HG03565 (cell line): ENCODE data around the gene ZNF473.

ENCODE experiments used
- ATAC-seq: cut with Tn5 transposase; IDR thresholded peaks from one replicate; pipeline ENCODE4 v1.9.1; 2021; ENCODE audit warnings: mild to moderate bottlenecking, moderate library complexity; ENCODE audit not compliant: unreplicated experiment

Gene ZNF473

GRCh38 chr19:50025794-50026549 lies at the start of gene ZNF473:
Gene ZNF473 (plus strand): TSS chr19:50026005. CDS start chr19:50031083, 5,078 bp downstream.
- peak; percentile 51 for ATAC-seq

DNA sequence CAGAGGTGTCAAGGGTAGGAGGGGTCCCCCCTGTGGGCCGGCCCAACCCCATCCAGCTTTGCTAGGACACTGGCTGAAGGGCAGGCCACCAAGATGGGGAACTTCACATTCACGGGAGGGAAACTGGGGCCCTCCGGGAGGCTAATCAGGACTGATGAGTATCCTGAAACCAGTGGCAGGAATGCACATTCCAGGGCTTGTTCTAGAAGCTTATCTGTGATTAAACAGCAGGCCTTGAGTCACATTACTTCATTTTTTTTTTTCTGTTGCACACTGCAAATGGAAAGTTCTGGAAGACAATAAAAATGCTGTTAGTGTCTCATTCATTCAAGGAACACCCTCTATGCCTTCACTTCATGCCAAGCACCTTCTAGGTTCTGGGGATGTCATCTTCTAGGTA lies 49.3 kb upstream of the ZNF473 start:
- ATAC-seq: no peak

DNA sequence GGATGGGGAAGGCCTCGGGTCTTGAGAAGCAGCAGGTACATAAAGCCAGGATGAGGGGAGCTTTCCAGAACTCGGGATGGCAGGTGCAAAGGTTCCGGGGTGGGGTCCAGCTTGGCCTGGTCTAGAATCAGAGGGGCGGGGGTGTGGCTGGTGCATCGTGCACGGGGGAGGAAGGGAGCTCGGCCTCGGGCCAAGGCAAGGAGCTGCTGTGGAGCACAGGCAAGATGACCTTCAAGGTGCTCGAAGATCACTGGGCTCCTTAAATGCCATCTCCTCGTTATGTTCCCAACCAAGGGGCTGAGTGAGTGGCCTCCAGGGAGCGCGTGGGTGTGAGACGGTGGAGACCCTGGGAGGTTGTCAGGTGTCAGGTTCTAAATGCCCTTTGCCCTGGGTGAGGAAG lies 48.7 kb upstream of the ZNF473 start:
- ATAC-seq: no peak

DNA sequence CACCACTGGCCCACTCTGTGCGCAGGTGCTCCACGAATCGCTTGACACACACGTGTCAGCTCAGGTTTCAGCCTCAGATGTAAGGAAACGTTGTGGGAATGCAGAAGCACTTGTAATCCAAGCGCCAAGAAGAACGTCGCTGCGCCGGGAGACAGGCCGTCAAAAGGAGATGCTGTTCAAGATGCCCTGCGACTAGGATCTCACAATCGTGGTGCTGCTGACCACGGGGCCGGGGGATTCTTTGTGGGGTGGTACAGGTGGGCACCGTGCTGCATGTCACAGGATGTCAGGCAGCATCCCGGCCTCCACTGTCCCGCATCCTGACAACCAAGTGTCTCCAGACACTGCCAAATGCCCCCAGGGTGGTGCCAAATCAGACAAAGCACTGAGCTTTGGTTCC lies 47.9 kb upstream of the ZNF473 start:
- ATAC-seq: no peak

DNA sequence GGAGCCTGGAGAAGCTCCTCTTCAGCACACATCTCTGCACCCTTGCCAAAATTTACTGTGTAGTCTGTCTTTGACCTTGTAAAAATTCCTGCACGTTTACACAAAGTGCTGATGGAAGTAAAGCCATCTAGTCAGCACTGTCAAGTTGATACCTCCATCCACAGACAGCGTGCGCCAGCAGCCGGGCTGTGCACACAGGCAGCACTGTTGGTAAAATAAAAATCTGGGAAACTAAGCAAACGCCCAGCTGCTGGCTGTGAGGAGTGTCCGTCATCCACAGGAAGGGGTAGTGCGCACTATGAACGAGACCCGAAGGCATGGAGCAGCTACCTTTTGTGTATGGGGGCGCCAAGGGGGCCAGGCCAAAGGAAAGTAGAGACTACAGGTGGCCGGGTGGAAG lies 47.5 kb upstream of the ZNF473 start:
- no peak for ATAC-seq

- ATAC-seq: no peak
Observed at GRCh38 chr19:49981603-49982593, 43.9 kb upstream of the ZNF473 start.

DNA sequence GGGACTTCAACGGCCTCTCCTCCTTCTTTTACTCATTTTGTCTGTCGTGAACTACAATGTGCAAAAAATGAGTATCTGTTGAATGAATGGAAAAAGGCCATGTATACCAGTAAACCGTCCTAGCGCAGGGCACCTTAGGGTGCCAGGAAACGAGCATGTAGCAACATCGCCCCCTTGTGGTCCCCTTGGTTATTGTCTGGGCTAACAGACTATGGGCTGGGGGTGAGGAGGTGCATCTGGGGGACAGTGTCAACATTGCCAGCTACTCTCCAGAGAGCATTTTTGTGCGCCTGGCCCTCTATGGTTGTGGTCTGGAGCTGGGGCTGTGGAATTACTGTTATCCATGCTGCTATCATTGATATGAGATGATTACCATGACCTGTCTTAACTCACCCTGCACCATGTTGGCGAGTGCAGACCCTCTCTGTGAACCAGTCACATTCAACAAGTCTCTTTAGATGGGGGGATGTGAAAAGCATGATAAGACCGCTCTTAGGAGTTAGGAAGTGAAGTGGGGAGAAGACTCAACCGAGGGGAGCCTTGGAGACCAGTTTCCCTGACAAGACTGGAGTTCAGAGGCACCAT lies 42.1 kb upstream of the ZNF473 start:
- ATAC-seq: no peak

GRCh38 chr19:49984491-49984890 lies 41.3 kb upstream of the ZNF473 start:
- ATAC-seq: no peak

GRCh38 chr19:49985871-49986270 lies 39.9 kb upstream of the ZNF473 start:
- ATAC-seq: no peak

- no peak for ATAC-seq
Observed at GRCh38 chr19:49986354-49986753, 39.5 kb upstream of the ZNF473 start.

DNA sequence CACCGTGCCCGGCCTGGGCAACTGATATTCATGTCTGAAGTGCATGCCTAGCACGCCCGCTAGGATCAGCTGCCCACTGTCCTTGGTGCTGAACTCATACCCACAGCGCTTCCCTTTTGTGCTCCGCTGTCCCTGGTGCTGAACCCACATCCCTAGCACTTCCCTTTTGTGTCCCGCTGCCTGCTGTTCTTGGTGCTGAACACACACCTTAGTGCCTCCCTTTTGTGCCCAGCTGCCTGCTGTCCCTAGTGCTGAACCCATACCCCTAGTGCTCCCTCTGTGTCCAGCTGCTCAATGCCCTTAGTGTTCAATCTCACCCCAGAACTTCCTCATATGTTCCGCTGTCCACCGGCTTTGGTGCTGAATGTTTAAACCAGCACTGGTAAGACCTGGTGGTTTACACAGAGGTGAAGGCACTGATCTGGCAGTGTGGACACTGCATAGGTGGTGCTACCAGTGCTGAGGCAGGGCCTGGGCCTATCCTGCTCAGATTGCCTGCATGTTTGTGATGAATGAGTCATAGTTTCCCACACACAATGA lies 38.6 kb upstream of the ZNF473 start:
- ATAC-seq: no peak

- no peak for ATAC-seq
Observed at GRCh38 chr19:49988007-49988406, 37.8 kb upstream of the ZNF473 start.

DNA sequence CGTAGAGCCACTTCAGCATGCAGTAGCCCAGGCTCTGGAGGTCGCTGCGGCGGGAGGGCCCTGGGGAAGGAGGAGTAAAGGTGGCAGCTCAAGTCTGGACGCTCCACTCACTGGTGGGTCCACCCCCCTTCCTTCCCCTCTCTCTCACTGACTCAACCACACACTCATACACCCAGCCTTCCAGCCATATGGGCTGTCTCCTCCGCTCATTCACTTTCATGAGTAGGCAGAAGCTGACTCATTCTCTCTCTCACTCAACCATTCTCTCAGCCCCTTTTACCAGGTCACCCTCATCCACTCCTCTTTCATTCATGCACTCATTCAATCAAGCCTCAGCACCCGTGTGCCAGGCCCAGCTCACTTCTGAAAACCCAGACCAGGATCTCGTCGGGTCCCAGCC lies 37.4 kb upstream of the ZNF473 start:
- ATAC-seq: no peak

GRCh38 chr19:49997709-49998108 lies 28.1 kb upstream of the ZNF473 start:
- ATAC-seq: no peak

- no peak for ATAC-seq
Observed at GRCh38 chr19:49999371-50000010, 26.3 kb upstream of the ZNF473 start.

- no peak for ATAC-seq
Observed at GRCh38 chr19:50000038-50000840, 25.6 kb upstream of the ZNF473 start.

DNA sequence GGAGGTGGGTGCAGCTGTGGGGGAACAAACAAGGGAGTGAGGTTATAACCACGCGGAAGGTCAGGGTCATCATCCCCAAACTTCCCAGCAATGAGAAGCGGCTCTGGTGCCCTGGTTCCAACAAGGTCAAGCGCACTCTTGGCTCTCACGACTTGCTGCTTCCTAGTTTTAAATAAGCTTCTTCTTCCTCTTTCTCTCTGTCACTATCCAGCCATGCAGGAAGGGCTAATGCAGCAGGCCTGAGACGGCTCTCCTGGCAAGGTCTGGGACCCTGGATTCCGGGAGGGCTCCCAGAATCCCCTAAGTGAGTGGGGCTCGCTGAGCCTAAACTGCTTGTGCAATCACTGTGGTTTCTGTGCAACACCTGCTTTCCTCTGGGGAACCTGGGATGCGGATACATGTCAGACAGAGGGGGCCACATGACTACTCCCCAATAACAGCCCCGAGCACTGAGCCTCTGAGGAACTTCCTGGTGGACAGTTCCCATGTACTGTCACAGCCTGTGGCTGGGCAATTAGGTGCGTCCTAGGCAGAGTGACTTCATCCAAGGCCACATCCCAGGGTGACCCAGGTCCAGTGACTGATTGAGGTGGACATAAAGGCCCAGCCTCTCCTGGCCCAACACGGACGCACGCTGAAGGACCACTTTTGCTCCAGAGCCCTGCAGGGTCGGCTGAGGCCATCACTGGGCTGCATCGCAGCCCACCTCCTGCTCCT lies 24.8 kb upstream of the ZNF473 start:
- ATAC-seq: no peak

DNA sequence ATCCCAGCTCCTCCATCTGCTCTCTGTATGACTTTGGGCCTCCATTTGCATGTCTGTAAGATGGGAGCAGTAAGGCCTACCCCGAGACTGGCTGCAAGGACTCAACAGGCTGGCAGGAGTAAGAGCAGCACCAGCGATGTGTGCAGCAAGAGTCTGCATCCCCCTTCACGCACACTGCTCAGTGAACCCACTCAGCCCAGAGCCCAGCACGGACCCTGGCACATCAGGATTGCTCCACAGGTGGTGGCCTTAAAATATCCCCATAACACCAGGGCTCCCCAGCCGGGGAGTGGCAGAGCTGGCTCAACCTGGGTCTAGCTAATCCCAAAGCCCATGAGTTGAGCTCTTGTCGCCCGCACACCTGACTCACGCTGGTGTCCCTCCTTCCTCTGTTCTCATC lies 24.0 kb upstream of the ZNF473 start:
- ATAC-seq: no peak

DNA sequence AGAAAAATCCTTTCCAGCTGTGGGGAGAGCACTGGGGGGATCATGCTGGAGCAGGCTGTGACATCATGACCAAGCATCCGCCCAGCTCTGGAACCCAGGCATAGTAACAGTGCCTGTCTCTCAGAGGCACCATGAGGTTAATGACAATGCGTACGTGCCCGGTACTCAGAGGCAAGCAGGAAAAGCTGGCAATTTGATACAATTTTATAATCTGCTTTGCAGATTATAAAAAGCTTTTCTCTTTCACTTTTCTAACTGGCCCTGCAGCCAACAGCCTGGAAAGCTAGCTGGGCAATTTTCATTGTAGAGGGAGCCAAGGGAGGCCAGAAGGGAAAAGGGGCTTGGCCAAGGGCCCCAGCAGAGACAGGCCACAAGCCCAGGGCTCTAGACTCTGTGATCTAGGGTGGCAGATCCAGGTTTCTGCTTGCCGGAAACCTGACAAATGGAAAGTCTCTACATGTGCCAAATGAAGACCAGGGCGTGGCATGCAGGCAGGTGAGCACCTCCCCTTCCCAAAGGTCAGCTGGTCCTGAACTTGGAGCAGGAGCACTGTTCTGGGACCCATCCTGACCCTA lies 23.3 kb upstream of the ZNF473 start:
- ATAC-seq: no peak
